AG04450 (cell line): ENCODE results near the gene PSMG2. TPM values are rescaled to one million over a fixed set of nuclear protein-coding genes. Genes with fewer than 3 reads are reported as not detected.

Source experiments
- CTCF ChIA-PET: fragments of 300-600, 350-600 bp; formaldehyde crosslinking; extraction: SDS; loops from one replicate; lab custom pipeline; 2022; ENCODE audit warnings: antibody characterized with exemption, inconsistent platforms; lab: Charles Lee
- POLR2A ChIA-PET: fragments of 350-600 bp; formaldehyde crosslinking; extraction: SDS; loops from one replicate; lab custom pipeline; 2021; ENCODE audit warnings: antibody characterized with exemption, inconsistent platforms; lab: Yijun Ruan, JAX
- DNase-seq: peaks from one replicate; pipeline ENCODE4 v3.0.0-alpha.2; 2011; ENCODE audit warnings: low read depth, low spot score
- H3K27ac ChIP-seq: one replicate; pipeline ENCODE4 v1.5.1; 2012; ENCODE audit warnings: low read depth, low read length, control low read depth
- H3K27me3 ChIP-seq: one replicate; pipeline ENCODE4 v1.6.0; 2012; ENCODE audit warnings: low read length; ENCODE audit not compliant: control insufficient read depth, insufficient read depth
- H3K4me3 ChIP-seq: 2 replicates; pipeline ENCODE4 v1.5.1; 2011; ENCODE audit warnings: mild to moderate bottlenecking, low read depth, low read length, control low read depth
- H3K9me3 ChIP-seq: 2 replicates; pipeline ENCODE4 v1.5.1; 2012; ENCODE audit warnings: low read length; ENCODE audit not compliant: control insufficient read depth, insufficient read depth
- polyA plus RNA-seq: library from polyadenylated mRNA; depleted of rRNA; stranded (reverse); fragments of >200 nt; gene quantifications from 2 replicates; pipeline ENCODE4 v1.2.3, GENCODE V29; 2011
- TF ChIP-seq, protein P1 (sequence below): IDR thresholded peaks from 2 replicates; pipeline ENCODE4 v1.5.1; 2011; ENCODE audit warnings: low read depth, low read length, control low read depth, inconsistent platforms

Gene PSMG2
- polyA plus RNA-seq, 1 experiment: 96.2 TPM

DNA sequence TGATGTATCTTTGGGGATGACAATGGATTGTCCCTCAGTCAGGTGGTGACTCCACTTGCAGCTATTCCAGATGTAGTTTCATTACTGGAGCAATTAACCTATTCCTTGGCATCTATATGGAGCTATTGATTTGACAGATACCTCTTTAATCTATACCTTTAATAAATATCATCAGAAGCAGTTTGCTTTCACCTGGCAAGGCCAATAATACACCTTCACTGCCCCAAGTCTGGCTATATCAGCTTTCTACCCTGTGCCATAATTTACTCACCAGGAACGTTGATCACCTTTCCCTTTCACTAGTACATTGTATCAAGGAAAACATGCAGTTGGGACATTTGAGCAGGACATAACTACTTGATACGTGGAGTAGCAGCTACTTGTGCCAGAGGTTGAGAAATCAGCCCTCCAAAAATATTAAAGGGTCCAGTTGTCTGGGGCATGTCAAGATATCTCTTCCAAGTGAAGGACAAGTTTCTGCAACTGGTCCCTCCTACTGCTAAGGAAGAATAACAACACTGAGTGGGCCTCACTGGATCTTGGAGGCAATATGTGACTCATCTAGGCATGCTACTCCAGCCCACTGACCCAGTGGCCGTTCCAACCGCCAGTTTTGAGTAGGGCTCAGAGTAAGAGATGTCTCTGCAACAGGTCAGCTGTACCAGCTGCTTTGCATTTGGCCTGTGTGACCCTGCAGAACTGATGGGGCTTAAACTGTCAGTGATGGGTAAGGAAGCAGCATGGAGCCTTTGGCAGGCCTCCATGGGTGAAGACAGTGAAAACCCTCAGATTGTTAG lies 67.0 kb downstream of the PSMG2 start:
- CTCF ChIA-PET: interaction anchor here (1.1 to 1.2 kb wide), 2 partner anchors 124 to 125 kb away, joined by 3 read pairs; no protein-coding TSS in a partner anchor

GRCh38 chr18:12770469-12771219 lies 67.8 kb downstream of the PSMG2 start:
- Histone ChIP-seq H3K27ac (no peak overlapping the region), H3K27me3 (no peaks in the 10 kb centered on the region), H3K4me3 (no peak overlapping the region), H3K9me3 (no peaks in the 10 kb centered on the region)
- TF ChIP-seq, protein P1, sequence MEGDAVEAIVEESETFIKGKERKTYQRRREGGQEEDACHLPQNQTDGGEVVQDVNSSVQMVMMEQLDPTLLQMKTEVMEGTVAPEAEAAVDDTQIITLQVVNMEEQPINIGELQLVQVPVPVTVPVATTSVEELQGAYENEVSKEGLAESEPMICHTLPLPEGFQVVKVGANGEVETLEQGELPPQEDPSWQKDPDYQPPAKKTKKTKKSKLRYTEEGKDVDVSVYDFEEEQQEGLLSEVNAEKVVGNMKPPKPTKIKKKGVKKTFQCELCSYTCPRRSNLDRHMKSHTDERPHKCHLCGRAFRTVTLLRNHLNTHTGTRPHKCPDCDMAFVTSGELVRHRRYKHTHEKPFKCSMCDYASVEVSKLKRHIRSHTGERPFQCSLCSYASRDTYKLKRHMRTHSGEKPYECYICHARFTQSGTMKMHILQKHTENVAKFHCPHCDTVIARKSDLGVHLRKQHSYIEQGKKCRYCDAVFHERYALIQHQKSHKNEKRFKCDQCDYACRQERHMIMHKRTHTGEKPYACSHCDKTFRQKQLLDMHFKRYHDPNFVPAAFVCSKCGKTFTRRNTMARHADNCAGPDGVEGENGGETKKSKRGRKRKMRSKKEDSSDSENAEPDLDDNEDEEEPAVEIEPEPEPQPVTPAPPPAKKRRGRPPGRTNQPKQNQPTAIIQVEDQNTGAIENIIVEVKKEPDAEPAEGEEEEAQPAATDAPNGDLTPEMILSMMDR: no peak
- ChIA-PET CTCF (no interaction called here), POLR2A (interaction anchor here (0.6 kb wide), 1 partner anchor 113 kb away, joined by 3 read pairs; no protein-coding TSS in a partner anchor)
- no peak for DNase-seq

More for the DNA sequence above, 67.0 kb downstream of the PSMG2 start:
- TF ChIP-seq, protein P1: no peak
- no peaks in the 10 kb centered on the region for H3K9me3 ChIP-seq
- no peak overlapping the region for H3K4me3 ChIP-seq
- POLR2A ChIA-PET: no interaction called here
- no peak for DNase-seq
- no peaks in the 10 kb centered on the region for H3K27me3 ChIP-seq
- no peak overlapping the region for H3K27ac ChIP-seq

DNA sequence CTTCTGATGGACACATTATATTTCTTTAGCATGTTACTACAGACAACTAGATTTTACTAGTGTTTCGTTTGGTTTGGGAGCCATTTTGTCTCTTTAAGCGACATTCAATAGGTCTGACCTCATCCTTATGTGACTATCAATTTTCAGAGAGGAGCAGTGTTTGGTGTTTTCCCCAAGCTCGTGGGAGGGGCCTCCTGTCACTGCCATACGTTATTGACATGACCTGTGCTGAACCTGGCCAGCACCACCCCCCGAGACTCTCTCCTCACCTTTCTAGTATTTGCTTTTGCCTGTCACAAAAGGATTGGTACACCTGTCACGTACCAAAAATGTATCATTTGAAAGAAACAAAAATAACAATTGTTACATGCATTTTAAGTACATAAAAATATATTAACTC lies 69.3 kb downstream of the PSMG2 start:
- Histone ChIP-seq H3K27ac (no peak overlapping the region), H3K9me3 (peaks cover 3% of the 10 kb centered on the region; the same call in 1 of the 2 replicates), H3K4me3 (no peak overlapping the region), H3K27me3 (no peaks in the 10 kb centered on the region)
- ChIA-PET CTCF (interaction anchor here (0.9 kb wide), 1 partner anchor 28 kb away, joined by 3 read pairs; no protein-coding TSS in a partner anchor), POLR2A (no interaction called here)
- no peak for DNase-seq
- TF ChIP-seq, protein P1: no peak

GRCh38 chr18:12773369-12773768 lies 70.5 kb downstream of the PSMG2 start:
- DNase-seq: no peak
- Histone ChIP-seq H3K4me3 (no peak overlapping the region), H3K27ac (no peak overlapping the region), H3K27me3 (no peaks in the 10 kb centered on the region), H3K9me3 (peaks cover 8% of the 10 kb centered on the region; the same call in 1 of the 2 replicates)
- ChIA-PET CTCF (no interaction called here), POLR2A (no interaction called here)
- TF ChIP-seq, protein P1: no peak
